ENCODE measurements around the gene RWDD1. TPM values are rescaled to one million over a fixed set of nuclear protein-coding genes. Genes with fewer than 3 reads are reported as not detected.

Gene RWDD1
- total RNA-seq = 25.8 and 30.8 TPM in 2 replicates

GRCh38 chr6:116570856-116571682 is at the start of gene RWDD1:
RWDD1 (plus strand) TSS chr6:116571504; CDS start chr6:116571583, 79 bp downstream.

GRCh38 chr6:116545651-116546050 is 25.7 kb upstream of the RWDD1 start, which contains the start of gene TRAPPC3L:
TRAPPC3L (minus strand) TSS chr6:116545684; CDS start chr6:116545514, 170 bp downstream.

GRCh38 chr6:116553451-116553850 is 17.9 kb upstream of the RWDD1 start, which contains the start of gene CALHM4:
CALHM4 (plus strand) TSS chr6:116553751; CDS start chr6:116553794, 43 bp downstream.

GRCh38 chr6:116615937-116616736 is 44.8 kb downstream of the RWDD1 start, which contains the start of gene RSPH4A:
RSPH4A (plus strand) TSS chr6:116616479; CDS start chr6:116616624, 145 bp downstream.

Other genes starting within 250 kb of the RWDD1 start
- 51.7 and 60.5 TPM in 2 replicates for gene DSE, start 200.6 kb upstream of the RWDD1 start, total RNA-seq
- 2.4 and 3.1 TPM in 2 replicates for gene CALHM6, start 110.1 kb upstream of the RWDD1 start, total RNA-seq
- under 0.01 and 0.07 TPM in 2 replicates for gene CALHM5, start 59.9 kb upstream of the RWDD1 start, total RNA-seq
- not detected in 2 replicates for gene TRAPPC3L, start 25.8 kb upstream of the RWDD1 start, total RNA-seq
- 0.09 TPM in 1 of 2 replicates, not detected in the other for gene CALHM4, start 17.8 kb upstream of the RWDD1 start, total RNA-seq
- gene RSPH4A, start 45.0 kb downstream of the RWDD1 start, total RNA-seq = not detected in 2 replicates
- gene ZUP1, start 97.3 kb downstream of the RWDD1 start, total RNA-seq = 9.3 and 11.5 TPM in 2 replicates
- gene KPNA5, start 109.7 kb downstream of the RWDD1 start, total RNA-seq = 3.5 and 3.9 TPM in 2 replicates
- gene FAM162B, start 194.2 kb downstream of the RWDD1 start, total RNA-seq = 0.14 TPM in 1 of 2 replicates, not detected in the other

All from airway epithelial cell (primary cell).